GM21360 (cell line): ENCODE data around the gene IFI30.

Experiments used
- ATAC-seq: cut with Tn5 transposase; IDR thresholded peaks from one replicate; pipeline ENCODE4 v1.9.1; 2021; ENCODE audit warnings: mild to moderate bottlenecking, moderate library complexity; ENCODE audit not compliant: unreplicated experiment

IFI30 gene

GRCh38 chr19:18223860-18224524, 50.4 kb downstream of the IFI30 start:
- ATAC-seq: no peak

- peak; percentile 81 for ATAC-seq
These were observed 51.1 kb downstream of the IFI30 start for GRCh38 chr19:18224525-18225354.

- ATAC-seq: no peak
These were observed 51.7 kb downstream of the IFI30 start for GRCh38 chr19:18225355-18225701.

GRCh38 chr19:18225702-18226468, 52.3 kb downstream of the IFI30 start, which contains the start of gene PDE4C:
TSS of gene PDE4C (minus strand) at chr19:18226438. CDS start at chr19:18226415, 23 bp downstream.
- no peak for ATAC-seq

- no peak for ATAC-seq
These were observed 53.6 kb downstream of the IFI30 start for GRCh38 chr19:18226956-18227780.
